Type B pancreatic cell (in vitro differentiated cells): ENCODE results near the gene C6orf120. TPM values are rescaled to one million over a fixed set of nuclear protein-coding genes. Genes with fewer than 3 reads are reported as not detected.

ENCODE experiments used
- DNase-seq: peaks from one replicate; pipeline ENCODE4 v3.0.0; 2021; ENCODE audit warnings: mixed read lengths; ENCODE audit not compliant: unreplicated experiment; ENCODE audit errors: extremely low spot score
- H3K27ac Mint-ChIP-seq: 2 replicates; pipeline ENCODE4 v1.8.0; 2021; ENCODE audit warnings: mild to moderate bottlenecking, mixed read lengths
- H3K27me3 Mint-ChIP-seq: 2 replicates; pipeline ENCODE4 v1.8.0; 2021; ENCODE audit warnings: mixed read lengths
- H3K36me3 Mint-ChIP-seq: 2 replicates; pipeline ENCODE4 v1.8.0; 2021; ENCODE audit warnings: mixed read lengths
- H3K4me1 Mint-ChIP-seq: one replicate; pipeline ENCODE4 v1.8.0; 2021; ENCODE audit warnings: mixed read lengths; ENCODE audit not compliant: unreplicated experiment
- H3K4me3 Mint-ChIP-seq: 2 replicates; pipeline ENCODE4 v1.8.0; 2021; ENCODE audit warnings: mild to moderate bottlenecking, mixed read lengths
- H3K9me3 Mint-ChIP-seq: 2 replicates; pipeline ENCODE4 v1.8.0; 2021; ENCODE audit warnings: mixed read lengths
- long read RNA-seq: library from polyadenylated mRNA; unstranded; transcript quantifications from one replicate; pipeline ENCODE4 v2.0.0, GENCODE V29; 2020
- total RNA-seq: library from RNA; stranded (reverse); gene quantifications from 2 replicates; pipeline ENCODE4 v1.2.1, GENCODE V29; 2021; ENCODE audit warnings: low replicate concordance
- TF ChIP-seq, protein P1 (sequence below): fragments of 200-600 bp; sonication (generic); conservative IDR thresholded peaks from 2 replicates; pipeline ENCODE4 v1.5.0; 2021; ENCODE audit warnings: antibody characterized with exemption, mild to moderate bottlenecking

Gene C6orf120
- total RNA-seq = 30.4 and 30.8 TPM in 2 replicates
- long read RNA-seq, transcript C6orf120-201 (1 exons, 2,667 nt) = major isoform, 13 of 13 reads
- long read RNA-seq, partial matches to known transcripts = 0 of 13 reads
- long read RNA-seq, other reads (novel, unspliced or antisense) = 0 of 13 reads

DNA sequence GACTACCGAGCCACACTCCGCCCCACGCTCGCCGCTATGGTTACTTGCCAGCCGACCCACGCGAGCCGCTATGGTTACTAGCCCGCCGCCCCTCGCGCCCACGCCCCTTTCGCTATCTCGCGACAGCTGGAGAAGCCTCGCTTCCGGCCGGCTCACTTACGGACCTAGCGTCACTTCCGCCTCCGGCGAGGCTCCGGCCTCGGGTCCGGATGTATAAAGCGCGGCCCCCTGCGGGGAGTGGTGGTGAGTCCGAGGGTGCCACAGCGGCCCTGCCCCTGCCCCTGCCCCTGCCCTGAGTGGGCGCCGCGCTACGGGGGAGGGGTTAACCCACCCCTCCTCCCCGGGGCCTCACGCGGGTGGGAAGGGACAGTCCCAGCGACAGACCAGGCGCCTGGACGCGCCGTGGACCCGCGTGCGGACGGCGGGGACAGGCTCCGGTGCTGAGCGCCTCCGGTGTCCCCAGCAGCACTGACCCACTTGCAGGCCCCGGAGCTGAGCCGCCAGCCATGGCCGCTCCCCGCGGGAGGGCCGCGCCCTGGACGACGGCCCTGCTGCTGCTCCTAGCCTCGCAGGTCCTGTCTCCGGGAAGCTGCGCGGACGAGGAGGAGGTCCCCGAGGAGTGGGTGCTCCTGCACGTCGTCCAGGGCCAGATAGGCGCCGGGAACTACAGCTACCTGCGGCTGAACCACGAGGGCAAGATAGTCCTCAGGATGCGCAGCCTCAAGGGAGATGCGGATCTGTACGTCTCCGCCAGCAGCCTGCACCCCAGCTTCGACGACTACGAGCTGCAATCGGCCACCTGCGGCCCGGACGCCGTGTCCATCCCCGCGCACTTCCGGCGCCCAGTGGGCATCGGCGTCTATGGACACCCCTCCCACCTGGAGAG, at the start of gene C6orf120, which contains the start of gene WDR27:
TSS of gene C6orf120 (plus strand) at position 173 of the 886 bp plus-strand sequence. CDS start at position 507, 334 bp downstream.
TSS of gene WDR27 (minus strand) at position 76 of the 886 bp plus-strand sequence. CDS start 13,024 bp downstream, outside the sequence.
- Mint-ChIP-seq H3K27me3 (no peaks in the 10 kb centered on the region), H3K27ac (peak within 1 kb of the TSS; percentile 93), H3K4me3 (peak within 1 kb of the TSS; percentile 93), H3K36me3 (peaks cover 15% of the 10 kb centered on the region), H3K4me1 (peaks cover 32% of the 10 kb centered on the region), H3K9me3 (no peaks in the 10 kb centered on the region)
- TF ChIP-seq, protein P1, sequence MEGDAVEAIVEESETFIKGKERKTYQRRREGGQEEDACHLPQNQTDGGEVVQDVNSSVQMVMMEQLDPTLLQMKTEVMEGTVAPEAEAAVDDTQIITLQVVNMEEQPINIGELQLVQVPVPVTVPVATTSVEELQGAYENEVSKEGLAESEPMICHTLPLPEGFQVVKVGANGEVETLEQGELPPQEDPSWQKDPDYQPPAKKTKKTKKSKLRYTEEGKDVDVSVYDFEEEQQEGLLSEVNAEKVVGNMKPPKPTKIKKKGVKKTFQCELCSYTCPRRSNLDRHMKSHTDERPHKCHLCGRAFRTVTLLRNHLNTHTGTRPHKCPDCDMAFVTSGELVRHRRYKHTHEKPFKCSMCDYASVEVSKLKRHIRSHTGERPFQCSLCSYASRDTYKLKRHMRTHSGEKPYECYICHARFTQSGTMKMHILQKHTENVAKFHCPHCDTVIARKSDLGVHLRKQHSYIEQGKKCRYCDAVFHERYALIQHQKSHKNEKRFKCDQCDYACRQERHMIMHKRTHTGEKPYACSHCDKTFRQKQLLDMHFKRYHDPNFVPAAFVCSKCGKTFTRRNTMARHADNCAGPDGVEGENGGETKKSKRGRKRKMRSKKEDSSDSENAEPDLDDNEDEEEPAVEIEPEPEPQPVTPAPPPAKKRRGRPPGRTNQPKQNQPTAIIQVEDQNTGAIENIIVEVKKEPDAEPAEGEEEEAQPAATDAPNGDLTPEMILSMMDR = no peak
- DNase-seq = peak; percentile 96

- TF ChIP-seq, protein P1 = no peak
- Mint-ChIP-seq H3K9me3 (no peaks in the 10 kb centered on the region), H3K36me3 (peaks cover 7% of the 10 kb centered on the region), H3K4me1 (no peaks in the 10 kb centered on the region), H3K4me3 (no peak overlapping the region), H3K27ac (no peak overlapping the region), H3K27me3 (no peaks in the 10 kb centered on the region)
- DNase-seq = no peak
These were observed 49.0 kb upstream of the C6orf120 start for GRCh38 chr6:169652896-169653295.

GRCh38 chr6:169653691-169654090, 48.2 kb upstream of the C6orf120 start:
- Mint-ChIP-seq H3K9me3 (no peaks in the 10 kb centered on the region), H3K4me3 (no peak overlapping the region), H3K27me3 (no peaks in the 10 kb centered on the region), H3K4me1 (no peaks in the 10 kb centered on the region), H3K36me3 (peaks cover 10% of the 10 kb centered on the region), H3K27ac (peak overlapping the region; percentile 2)
- DNase-seq = no peak
- TF ChIP-seq, protein P1 = no peak

- peak overlapping the region; percentile 2 for H3K27ac Mint-ChIP-seq
- peak overlapping the region; percentile 90 for H3K4me3 Mint-ChIP-seq
- TF ChIP-seq, protein P1 = peak; percentile 32
- H3K27me3 Mint-ChIP-seq = no peaks in the 10 kb centered on the region
- DNase-seq = no peak
- peaks cover 19% of the 10 kb centered on the region for H3K36me3 Mint-ChIP-seq
- no peaks in the 10 kb centered on the region for H3K4me1 Mint-ChIP-seq
- H3K9me3 Mint-ChIP-seq = no peaks in the 10 kb centered on the region
These were observed 47.1 kb upstream of the C6orf120 start for GRCh38 chr6:169654598-169655391.

DNA sequence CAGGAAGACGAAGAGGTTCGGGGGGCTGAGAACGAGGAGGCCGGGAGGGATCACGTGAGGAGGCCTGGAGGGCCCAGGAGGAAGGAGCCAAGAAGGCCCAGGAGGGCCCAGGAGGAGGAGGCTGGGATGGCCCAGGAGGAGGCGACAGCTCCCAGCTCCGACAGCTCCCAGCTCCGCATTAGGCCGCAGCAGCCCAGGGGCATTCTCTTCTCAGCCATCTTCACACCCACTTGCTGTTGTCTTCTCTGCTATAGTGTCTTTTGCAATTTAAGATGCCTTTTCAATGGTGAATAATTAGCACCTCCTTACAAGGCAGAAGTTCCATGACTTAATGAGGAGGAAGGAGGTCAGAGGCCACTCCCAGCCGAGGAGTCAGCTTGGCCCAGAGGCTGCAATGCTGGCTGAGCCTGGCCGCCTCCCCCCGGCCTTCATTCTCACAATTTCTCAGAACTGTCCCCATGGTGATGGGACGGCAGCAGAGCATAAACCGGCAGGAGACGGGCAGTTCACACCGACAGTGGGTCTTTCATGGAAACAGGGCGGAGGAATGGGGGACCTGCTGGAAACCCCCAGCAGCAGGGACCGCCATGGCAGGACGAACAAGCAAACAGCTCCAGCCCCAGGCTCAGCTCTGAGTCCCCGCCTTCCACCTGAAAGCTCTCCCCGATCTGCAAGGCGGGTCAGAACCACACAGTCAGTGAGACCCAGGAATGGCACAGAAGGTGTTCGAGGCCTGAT, 45.2 kb upstream of the C6orf120 start:
- Mint-ChIP-seq H3K4me1 (no peaks in the 10 kb centered on the region), H3K27ac (no peak overlapping the region), H3K4me3 (no peak overlapping the region), H3K36me3 (peaks cover 17% of the 10 kb centered on the region), H3K27me3 (no peaks in the 10 kb centered on the region), H3K9me3 (no peaks in the 10 kb centered on the region)
- TF ChIP-seq, protein P1 = no peak
- no peak for DNase-seq
